Measurements from ENCODE around the gene SLCO4C1. TPM values are rescaled to one million over a fixed set of nuclear protein-coding genes. Genes with fewer than 3 reads are reported as not detected.

The SLCO4C1 gene
- total RNA-seq, 8 experiments from 2014 or later, result 0.10 to 0.50 (median 0.16) TPM; not detected in 2

- WGBS, 10 experiments, result 5 to 76% (median 40%) methylated on average over 1 to 4 of the region's 4 CpGs; no CpG with 5 or more reads in 1 of the 10 experiments
- no peak for ATAC-seq (replicated peaks in 6 of 8)
- in situ Hi-C loops (cut with MboI; ENCODE audit: low pct_unique_long_range_greater_than_20kb in 2 of 9, low sequenced_read_pairs in 9 of 9, unreplicated experiment in 9 of 9), result no loop called here
- Histone ChIP-seq H3K4me3 (no peak overlapping the region), H3K4me1 (replicated peaks in 1 of 2) (no peaks in the 10 kb centered on the region), H3K27ac (no peak overlapping the region)
Measured at GRCh38 chr5:102294886-102295395, 1.1 kb downstream of the SLCO4C1 start.

GRCh38 chr5:102290004-102290403 is 6.1 kb downstream of the SLCO4C1 start:
- WGBS, 10 experiments, result 20 to 54% (median 36%) methylated on average over 1 to 3 of the region's 3 CpGs; no CpG with 5 or more reads in 7 of the 10 experiments
- Histone ChIP-seq H3K27ac (no peak overlapping the region), H3K4me1 (replicated peaks in 1 of 2) (no peaks in the 10 kb centered on the region), H3K4me3 (no peak overlapping the region)
- no peak for ATAC-seq (replicated peaks in 6 of 8)
- in situ Hi-C loops (cut with MboI; ENCODE audit: low pct_unique_long_range_greater_than_20kb in 2 of 9, low sequenced_read_pairs in 9 of 9, unreplicated experiment in 9 of 9), result no loop called here

DNA sequence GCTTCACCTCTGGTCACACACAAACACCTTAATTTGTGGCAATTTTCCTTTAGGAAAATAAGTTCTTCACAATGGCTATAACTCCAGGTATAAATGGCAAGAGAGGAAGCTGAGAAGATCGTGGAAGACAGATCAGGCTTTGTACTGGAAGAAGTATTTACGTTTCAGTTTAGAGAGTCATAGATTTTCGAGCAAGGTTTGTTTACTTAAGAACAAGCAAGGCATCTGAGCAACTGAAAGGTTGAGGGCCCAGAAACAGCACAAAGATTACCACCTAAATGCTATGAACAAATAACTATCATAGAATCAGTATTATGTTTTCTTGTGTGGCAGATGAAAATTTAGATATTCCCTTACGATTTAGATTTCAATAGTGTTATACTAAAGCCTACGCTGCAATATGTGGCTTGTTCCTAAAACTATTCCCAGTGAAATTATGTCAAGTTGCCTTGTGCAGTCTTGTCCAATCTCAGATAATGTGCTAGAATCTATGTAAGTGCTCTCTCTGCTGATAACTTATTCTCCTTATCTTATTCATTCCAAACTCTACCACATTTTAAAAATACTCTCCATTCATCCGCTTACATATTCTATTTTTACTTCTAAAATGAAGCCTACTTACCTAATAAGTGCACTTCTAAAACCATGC is 6.7 kb downstream of the SLCO4C1 start:
- Histone ChIP-seq H3K27ac (no peak overlapping the region), H3K4me1 (replicated peaks in 1 of 2) (no peaks in the 10 kb centered on the region), H3K4me3 (no peak overlapping the region)
- in situ Hi-C loops (cut with MboI; ENCODE audit: low pct_unique_long_range_greater_than_20kb in 2 of 9, low sequenced_read_pairs in 9 of 9, unreplicated experiment in 9 of 9), result no loop called here
- 2 to 100% (median 74%) methylated on average over 3 to 6 of the region's 6 CpGs for WGBS, 10 experiments
- no peak for ATAC-seq (replicated peaks in 6 of 8)

GRCh38 chr5:102288630-102289029 is 7.5 kb downstream of the SLCO4C1 start:
- in situ Hi-C loops (cut with MboI; ENCODE audit: low pct_unique_long_range_greater_than_20kb in 2 of 9, low sequenced_read_pairs in 9 of 9, unreplicated experiment in 9 of 9), result no loop called here
- 0 to 100% (median 63%) methylated on average over 1 of the region's 1 CpG; no CpG with 5 or more reads in 1 of the 10 experiments for WGBS, 10 experiments
- Histone ChIP-seq H3K27ac (no peak overlapping the region), H3K4me1 (replicated peaks in 1 of 2) (no peaks in the 10 kb centered on the region), H3K4me3 (no peak overlapping the region)
- no peak for ATAC-seq (replicated peaks in 6 of 8)

GRCh38 chr5:102286476-102286875 is 9.6 kb downstream of the SLCO4C1 start:
- in situ Hi-C loops (cut with MboI; ENCODE audit: low pct_unique_long_range_greater_than_20kb in 2 of 9, low sequenced_read_pairs in 9 of 9, unreplicated experiment in 9 of 9), result no loop called here
- Histone ChIP-seq H3K4me3 (no peak overlapping the region), H3K4me1 (replicated peaks in 1 of 2) (no peaks in the 10 kb centered on the region), H3K27ac (no peak overlapping the region)
- no peak for ATAC-seq (replicated peaks in 6 of 8)
- 3 to 96% (median 65%) methylated on average over 1 to 2 of the region's 2 CpGs for WGBS, 10 experiments

- Histone ChIP-seq H3K4me1 (replicated peaks in 1 of 2) (no peaks in the 10 kb centered on the region), H3K4me3 (no peak overlapping the region), H3K27ac (no peak overlapping the region)
- in situ Hi-C loops (cut with MboI; ENCODE audit: low pct_unique_long_range_greater_than_20kb in 2 of 9, low sequenced_read_pairs in 9 of 9, unreplicated experiment in 9 of 9), result no loop called here
- no peak for ATAC-seq (replicated peaks in 6 of 8)
- WGBS, 10 experiments, result 10 to 100% (median 71%) methylated on average over 1 to 2 of the region's 2 CpGs; no CpG with 5 or more reads in 1 of the 10 experiments
Measured at GRCh38 chr5:102283102-102283797, 12.8 kb downstream of the SLCO4C1 start.

DNA sequence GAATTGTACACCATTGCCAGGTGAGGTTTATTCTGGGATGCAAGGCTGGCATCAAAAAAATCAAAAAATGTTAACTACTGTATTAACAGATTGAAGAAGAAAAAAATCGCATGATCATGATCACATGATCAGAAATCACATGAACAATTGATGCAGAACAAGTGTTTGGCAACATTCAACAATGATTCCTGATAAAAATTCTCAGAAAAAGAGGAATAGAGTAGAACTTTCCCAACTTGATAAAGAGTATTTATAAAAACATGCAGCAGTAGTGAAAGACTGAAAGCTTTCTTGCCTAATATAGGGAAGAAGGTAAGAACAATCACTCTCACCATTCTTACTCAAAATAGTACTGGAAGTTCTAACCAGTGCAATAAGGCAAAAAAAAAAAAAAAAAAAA is 16.4 kb downstream of the SLCO4C1 start:
- ATAC-seq (replicated peaks in 6 of 8), result no peak
- Histone ChIP-seq H3K4me1 (replicated peaks in 1 of 2) (no peaks in the 10 kb centered on the region), H3K4me3 (no peak overlapping the region), H3K27ac (no peak overlapping the region)
- 0 to 100% (median 68%) methylated on average over 1 of the region's 1 CpG for WGBS, 10 experiments
- in situ Hi-C loops (cut with MboI; ENCODE audit: low pct_unique_long_range_greater_than_20kb in 2 of 9, low sequenced_read_pairs in 9 of 9, unreplicated experiment in 9 of 9), result no loop called here

DNA sequence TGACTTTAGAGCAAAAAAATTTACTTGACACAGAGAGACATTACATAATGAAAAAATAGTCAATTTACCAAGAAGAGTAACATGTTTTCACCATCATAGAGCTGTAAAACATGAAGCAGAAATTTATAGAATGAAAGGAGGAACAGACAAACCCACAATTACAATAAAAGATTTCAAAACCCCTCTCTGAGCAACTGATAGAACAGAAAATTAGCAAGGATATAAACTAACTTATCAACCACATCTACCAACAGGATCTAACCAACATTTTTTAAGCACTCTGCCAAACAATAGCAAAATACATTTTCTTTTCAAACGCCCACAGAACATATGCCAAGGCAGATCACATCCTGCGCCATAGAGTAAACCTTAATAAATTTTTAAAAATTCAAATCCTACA is 17.9 kb downstream of the SLCO4C1 start:
- no peaks in the 10 kb centered on the region for H3K4me1 ChIP-seq (replicated peaks in 1 of 2)
- WGBS, 10 experiments, result 0 to 100% (median 90%) methylated on average over 1 to 2 of the region's 2 CpGs
- in situ Hi-C loops (cut with MboI; ENCODE audit: low pct_unique_long_range_greater_than_20kb in 2 of 9, low sequenced_read_pairs in 9 of 9, unreplicated experiment in 9 of 9), result no loop called here
- no peak overlapping the region for H3K27ac ChIP-seq
- no peak overlapping the region for H3K4me3 ChIP-seq
- ATAC-seq (replicated peaks in 6 of 8), result no peak

- ATAC-seq (replicated peaks in 6 of 8), result no peak
- no peak overlapping the region for H3K27ac ChIP-seq
- 42 to 100% (median 88%) methylated on average over 1 to 2 of the region's 2 CpGs; no CpG with 5 or more reads in 5 of the 10 experiments for WGBS, 10 experiments
- in situ Hi-C loops (cut with MboI; ENCODE audit: low pct_unique_long_range_greater_than_20kb in 2 of 9, low sequenced_read_pairs in 9 of 9, unreplicated experiment in 9 of 9), result no loop called here
- H3K4me3 ChIP-seq, result no peak overlapping the region
- H3K4me1 ChIP-seq (replicated peaks in 1 of 2), result no peaks in the 10 kb centered on the region
Measured at GRCh38 chr5:102277144-102277543, 18.9 kb downstream of the SLCO4C1 start.

- no peak overlapping the region for H3K27ac ChIP-seq
- 0 to 85% (median 40%) methylated on average over 1 to 3 of the region's 3 CpGs; no CpG with 5 or more reads in 1 of the 10 experiments for WGBS, 10 experiments
- in situ Hi-C loops (cut with MboI; ENCODE audit: low pct_unique_long_range_greater_than_20kb in 2 of 9, low sequenced_read_pairs in 9 of 9, unreplicated experiment in 9 of 9), result no loop called here
- H3K4me3 ChIP-seq, result no peak overlapping the region
- no peaks in the 10 kb centered on the region for H3K4me1 ChIP-seq (replicated peaks in 1 of 2)
- ATAC-seq (replicated peaks in 6 of 8), result no peak
Measured at GRCh38 chr5:102271759-102272158, 24.3 kb downstream of the SLCO4C1 start.

- no peaks in the 10 kb centered on the region for H3K4me1 ChIP-seq (replicated peaks in 1 of 2)
- ATAC-seq (replicated peaks in 6 of 8), result no peak
- no peak overlapping the region for H3K27ac ChIP-seq
- in situ Hi-C loops (cut with MboI; ENCODE audit: low pct_unique_long_range_greater_than_20kb in 2 of 9, low sequenced_read_pairs in 9 of 9, unreplicated experiment in 9 of 9), result no loop called here
- no peak overlapping the region for H3K4me3 ChIP-seq
Measured at GRCh38 chr5:102270036-102270435, 26.0 kb downstream of the SLCO4C1 start.

- Histone ChIP-seq H3K4me1 (replicated peaks in 1 of 2) (no peaks in the 10 kb centered on the region), H3K27ac (no peak overlapping the region), H3K4me3 (no peak overlapping the region)
- in situ Hi-C loops (cut with MboI; ENCODE audit: low pct_unique_long_range_greater_than_20kb in 2 of 9, low sequenced_read_pairs in 9 of 9, unreplicated experiment in 9 of 9), result no loop called here
- no peak for ATAC-seq (replicated peaks in 6 of 8)
- 0 to 100% (median 80%) methylated on average over 1 to 2 of the region's 2 CpGs; no CpG with 5 or more reads in 3 of the 10 experiments for WGBS, 10 experiments
Measured at GRCh38 chr5:102262688-102263087, 33.4 kb downstream of the SLCO4C1 start.

GRCh38 chr5:102249381-102249780 is 46.7 kb downstream of the SLCO4C1 start:
- no peak for ATAC-seq (replicated peaks in 6 of 8)
- H3K27ac ChIP-seq, result no peak overlapping the region
- H3K4me3 ChIP-seq, result no peak overlapping the region
- WGBS, 10 experiments, result 0 to 100% (median 93%) methylated on average over 1 to 3 of the region's 3 CpGs
- no peaks in the 10 kb centered on the region for H3K4me1 ChIP-seq (replicated peaks in 1 of 2)
- in situ Hi-C loops (cut with MboI; ENCODE audit: low pct_unique_long_range_greater_than_20kb in 2 of 9, low sequenced_read_pairs in 9 of 9, unreplicated experiment in 9 of 9), result no loop called here
